Caco-2 (cell line): ENCODE data around the gene SLC37A1. TPM values are rescaled to one million over a fixed set of nuclear protein-coding genes. Genes with fewer than 3 reads are reported as not detected.
"Not testable (repeated sequence)": the region's sequence is repeated elsewhere in the genome, so short reads cannot be mapped to it uniquely, and the experiment has no call there.

Experiments
- BruUV-seq: library from RNA; stranded (reverse); fragments of 400-500 nt; replicated peaks from 2 replicates; lab custom pipeline; 2021; lab: Mats Ljungman, UMichigan
- CTCF ChIA-PET: fragments of 300-600 bp; sonication (Branson Sonifier 250); formaldehyde crosslinking; loops from one replicate; lab custom pipeline; 2022; ENCODE audit warnings: antibody characterized with exemption; lab: Charles Lee
- POLR2A ChIA-PET: fragments of 300-600 bp; sonication (Branson Sonifier 250); formaldehyde crosslinking; loops from one replicate; lab custom pipeline; 2022; ENCODE audit warnings: antibody characterized with exemption; lab: Charles Lee
- DNase-seq, 2 experiments: peaks; one replicate each; pipeline versions ENCODE4 v3.0.0 to v3.0.0-alpha.2; 2020 to 2022
- H3K27me3 ChIP-seq: replicated peaks from 2 replicates; pipeline ENCODE4 v1.6.0; 2011; ENCODE audit warnings: low read length; ENCODE audit not compliant: control insufficient read depth, insufficient read depth
- H3K36me3 ChIP-seq: 2 replicates; pipeline ENCODE4 v1.5.1; 2011; ENCODE audit warnings: low read length; ENCODE audit not compliant: control insufficient read depth, insufficient read depth
- H3K4me1 ChIP-seq: fragments of 250-450 bp; sonication (Bioruptor Pico); 2 replicates; pipeline ENCODE4 v1.5.1; 2020; ENCODE audit warnings: mild to moderate bottlenecking
- H3K4me3 ChIP-seq: 2 replicates; pipeline ENCODE4 v1.5.1; 2011; ENCODE audit warnings: low read depth, mild to moderate bottlenecking, control low read depth, low read length
- H3K9me3 ChIP-seq: fragments of 250-450 bp; sonication (Bioruptor Pico); 2 replicates; pipeline ENCODE4 v1.5.1; 2020; ENCODE audit warnings: mild to moderate bottlenecking, moderate library complexity
- H3K27ac Mint-ChIP-seq: one replicate; pipeline ENCODE4 v1.8.0; 2022; ENCODE audit warnings: mixed read lengths; ENCODE audit not compliant: unreplicated experiment
- H3K27me3 Mint-ChIP-seq: one replicate; pipeline ENCODE4 v1.8.0; 2022; ENCODE audit warnings: mixed read lengths; ENCODE audit not compliant: insufficient read depth, unreplicated experiment
- H3K36me3 Mint-ChIP-seq: one replicate; pipeline ENCODE4 v1.8.0; 2022; ENCODE audit warnings: mild to moderate bottlenecking, mixed read lengths; ENCODE audit not compliant: insufficient read depth, unreplicated experiment
- H3K4me1 Mint-ChIP-seq: one replicate; pipeline ENCODE4 v1.8.0; 2022; ENCODE audit warnings: low read depth, mixed read lengths; ENCODE audit not compliant: unreplicated experiment
- H3K4me3 Mint-ChIP-seq: one replicate; pipeline ENCODE4 v1.8.0; 2022; ENCODE audit warnings: mild to moderate bottlenecking, moderate library complexity, mixed read lengths; ENCODE audit not compliant: unreplicated experiment
- H3K9me3 Mint-ChIP-seq: one replicate; pipeline ENCODE4 v1.8.0; 2022; ENCODE audit warnings: mixed read lengths; ENCODE audit not compliant: unreplicated experiment
- intact Hi-C: fragments of 100-400 bp; cut with micrococcal nuclease; formaldehyde crosslinking; loops from one replicate; pipeline ENCODE4 v1.10.0; 2022; ENCODE audit not compliant: unreplicated experiment
- total RNA-seq: library from RNA; stranded (reverse); gene quantifications from 2 replicates; pipeline ENCODE4 v1.2.3, GENCODE V29; 2022
- TF ChIP-seq, protein P1 (sequence below), 2 experiments: fragments of 200-600 bp in 1 of 2; IDR thresholded peaks; 1 replicate in 1 of 2; 2 replicates in 1 of 2; pipeline versions ENCODE4 v1.5.1 to v1.8.0; 2011 to 2022; ENCODE audit warnings: antibody characterized with exemption in 1 of 2, control low read depth in 1 of 2, inconsistent platforms in 1 of 2, low read depth in 1 of 2, low read length in 1 of 2, mild to moderate bottlenecking in 1 of 2, moderate library complexity in 1 of 2; ENCODE audit not compliant: insufficient read depth in 1 of 2, severe bottlenecking in 1 of 2, unreplicated experiment in 1 of 2

Gene SLC37A1
- total RNA-seq, 1 experiment from 2014 or later, result 9.8 TPM

GRCh38 chr21:42467140-42467983 lies 46.3 kb upstream of the SLC37A1 start:
- Histone ChIP-seq H3K9me3 (no peaks in the 10 kb centered on the region), H3K4me3 (no peak overlapping the region), H3K36me3 (no peaks in the 10 kb centered on the region), H3K4me1 (peaks cover 26% of the 10 kb centered on the region), H3K27me3 (no peaks in the 10 kb centered on the region)
- TF ChIP-seq, protein P1, sequence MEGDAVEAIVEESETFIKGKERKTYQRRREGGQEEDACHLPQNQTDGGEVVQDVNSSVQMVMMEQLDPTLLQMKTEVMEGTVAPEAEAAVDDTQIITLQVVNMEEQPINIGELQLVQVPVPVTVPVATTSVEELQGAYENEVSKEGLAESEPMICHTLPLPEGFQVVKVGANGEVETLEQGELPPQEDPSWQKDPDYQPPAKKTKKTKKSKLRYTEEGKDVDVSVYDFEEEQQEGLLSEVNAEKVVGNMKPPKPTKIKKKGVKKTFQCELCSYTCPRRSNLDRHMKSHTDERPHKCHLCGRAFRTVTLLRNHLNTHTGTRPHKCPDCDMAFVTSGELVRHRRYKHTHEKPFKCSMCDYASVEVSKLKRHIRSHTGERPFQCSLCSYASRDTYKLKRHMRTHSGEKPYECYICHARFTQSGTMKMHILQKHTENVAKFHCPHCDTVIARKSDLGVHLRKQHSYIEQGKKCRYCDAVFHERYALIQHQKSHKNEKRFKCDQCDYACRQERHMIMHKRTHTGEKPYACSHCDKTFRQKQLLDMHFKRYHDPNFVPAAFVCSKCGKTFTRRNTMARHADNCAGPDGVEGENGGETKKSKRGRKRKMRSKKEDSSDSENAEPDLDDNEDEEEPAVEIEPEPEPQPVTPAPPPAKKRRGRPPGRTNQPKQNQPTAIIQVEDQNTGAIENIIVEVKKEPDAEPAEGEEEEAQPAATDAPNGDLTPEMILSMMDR (IDR thresholded peaks at IDR 0.05; ENCODE audit: insufficient read depth in 1 of 2, low read depth in 1 of 2, low read length in 1 of 2, severe bottlenecking in 1 of 2, unreplicated experiment in 1 of 2), result peak; percentile 21 to 58
- ChIA-PET CTCF (interaction anchor here (0.7 to 1.3 kb wide), 10 partner anchors 13 to 126 kb away, joined by 3 to 13 read pairs (median 3); no protein-coding TSS in a partner anchor), POLR2A (no interaction called here)
- peaks cover 6% of the 10 kb centered on the region for H3K36me3 Mint-ChIP-seq
- no peak overlapping the region for H3K27ac Mint-ChIP-seq
- H3K9me3 Mint-ChIP-seq, result peaks cover 9% of the 10 kb centered on the region
- H3K4me1 Mint-ChIP-seq, result peaks cover 18% of the 10 kb centered on the region
- no peak overlapping the region for H3K4me3 Mint-ChIP-seq
- DNase-seq, result peak in 1 of 2 experiments; percentile 28
- H3K27me3 Mint-ChIP-seq, result no peaks in the 10 kb centered on the region
- no TSS peak for BruUV-seq
- intact Hi-C loops, result loop anchor here (1.0 to 5.0 kb wide), 2 partner anchors 40 to 70 kb away; no protein-coding TSS in a partner anchor

DNA sequence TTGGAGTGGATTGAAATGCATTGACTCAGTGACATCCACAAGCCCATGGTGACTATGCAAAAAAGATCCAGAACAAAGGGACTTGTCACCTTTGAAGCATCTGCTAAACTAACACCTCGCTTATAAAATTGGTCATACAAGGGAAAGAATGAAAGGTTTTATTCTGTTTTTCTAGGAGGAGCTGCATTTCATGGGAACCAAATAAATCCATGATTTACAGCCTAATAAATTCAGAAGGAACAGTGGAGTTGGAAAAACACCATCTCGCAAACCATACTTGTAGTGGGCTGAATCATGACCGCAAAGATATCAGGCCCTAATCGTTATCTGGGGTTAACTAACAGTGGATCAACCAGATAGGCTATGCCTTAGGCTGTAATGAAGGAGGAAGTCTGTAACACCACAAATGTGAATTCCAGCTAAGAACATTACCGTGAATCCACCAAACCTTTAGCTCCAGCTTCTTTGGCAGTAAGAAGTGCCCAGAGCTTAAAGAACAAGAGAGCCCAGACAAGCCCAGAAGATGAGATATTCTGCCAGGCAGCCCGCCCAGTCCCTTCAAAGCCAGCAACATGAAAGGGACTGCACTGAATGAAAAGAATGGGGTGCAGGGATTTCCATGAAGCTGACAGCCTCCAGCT lies 45.0 kb upstream of the SLC37A1 start:
- POLR2A ChIA-PET, result no interaction called here
- H3K9me3 ChIP-seq, result no peaks in the 10 kb centered on the region
- Mint-ChIP-seq H3K27me3 (no peaks in the 10 kb centered on the region), H3K36me3 (peaks cover 6% of the 10 kb centered on the region), H3K4me1 (peaks cover 18% of the 10 kb centered on the region), H3K9me3 (peaks cover 8% of the 10 kb centered on the region), H3K27ac (no peak overlapping the region), H3K4me3 (no peak overlapping the region)
- intact Hi-C loops, result loop anchor here (5.0 kb wide), 1 partner anchor 39 kb away; no protein-coding TSS in a partner anchor
- TF ChIP-seq, protein P1 (IDR thresholded peaks at IDR 0.05; ENCODE audit: insufficient read depth in 1 of 2, low read depth in 1 of 2, low read length in 1 of 2, severe bottlenecking in 1 of 2, unreplicated experiment in 1 of 2), result no peak
- no peaks in the 10 kb centered on the region for H3K36me3 ChIP-seq
- no peaks in the 10 kb centered on the region for H3K27me3 ChIP-seq
- CTCF ChIA-PET, result no interaction called here
- no peak overlapping the region for H3K4me3 ChIP-seq
- BruUV-seq, result no TSS peak
- DNase-seq, result no peak
- peaks cover 22% of the 10 kb centered on the region for H3K4me1 ChIP-seq

- intact Hi-C loops, result loop anchor here (5.0 kb wide), 1 partner anchor 38 kb away; no protein-coding TSS in a partner anchor
- Mint-ChIP-seq H3K27ac (no peak overlapping the region), H3K4me3 (no peak overlapping the region), H3K36me3 (no peaks in the 10 kb centered on the region), H3K27me3 (no peaks in the 10 kb centered on the region), H3K9me3 (peaks cover 1% of the 10 kb centered on the region), H3K4me1 (peaks cover 19% of the 10 kb centered on the region)
- no peaks in the 10 kb centered on the region for H3K9me3 ChIP-seq
- H3K27me3 ChIP-seq, result no peaks in the 10 kb centered on the region
- no peaks in the 10 kb centered on the region for H3K36me3 ChIP-seq
- TF ChIP-seq, protein P1 (IDR thresholded peaks at IDR 0.05; ENCODE audit: insufficient read depth in 1 of 2, low read depth in 1 of 2, low read length in 1 of 2, severe bottlenecking in 1 of 2, unreplicated experiment in 1 of 2), result no peak
- ChIA-PET POLR2A (no interaction called here), CTCF (no interaction called here)
- BruUV-seq, result no TSS peak
- peaks cover 29% of the 10 kb centered on the region for H3K4me1 ChIP-seq
- DNase-seq, result peak in 1 of 2 experiments; percentile 60
- H3K4me3 ChIP-seq, result no peak overlapping the region
These were observed 44.4 kb upstream of the SLC37A1 start for GRCh38 chr21:42469272-42469671.

DNA sequence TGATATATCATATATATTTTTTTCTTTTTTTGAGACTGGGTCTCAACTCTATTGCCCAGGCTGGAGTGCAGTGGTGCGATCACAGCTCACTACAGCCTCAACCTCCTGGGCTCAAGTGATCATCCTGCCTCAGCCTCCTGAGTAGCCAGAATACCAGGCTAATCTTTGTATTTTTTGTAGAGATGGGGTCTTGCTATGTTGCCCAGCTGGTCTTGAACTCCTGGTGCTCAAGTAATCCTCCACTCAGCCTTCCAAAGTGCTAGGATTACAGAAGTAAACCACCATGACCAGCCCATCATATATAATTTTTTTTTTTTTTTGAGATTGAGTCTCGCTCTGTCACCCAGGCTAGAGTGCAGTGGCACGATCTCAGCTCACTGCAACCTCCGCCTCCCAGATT lies 43.9 kb upstream of the SLC37A1 start:
- H3K27me3 ChIP-seq, H3K36me3 ChIP-seq, H3K4me3 ChIP-seq, H3K9me3 ChIP-seq, H3K4me3 Mint-ChIP-seq, H3K27ac Mint-ChIP-seq, DNase-seq, BruUV-seq, CTCF ChIA-PET, H3K27me3 Mint-ChIP-seq, H3K9me3 Mint-ChIP-seq, H3K36me3 Mint-ChIP-seq, POLR2A ChIA-PET: not testable (repeated sequence)
- peaks cover 23% of the 10 kb centered on the region for H3K4me1 Mint-ChIP-seq
- peaks cover 34% of the 10 kb centered on the region for H3K4me1 ChIP-seq
- intact Hi-C loops, result loop anchor here (5.0 kb wide), 1 partner anchor 38 kb away; no protein-coding TSS in a partner anchor
